ENCODE results near the gene FARSA.
A peak's percentile ranks its signal among the peaks of the same experiment; 100 is the strongest.
"Not testable (repeated sequence)": the region's sequence is repeated elsewhere in the genome, so short reads cannot be mapped to it uniquely, and the experiment has no call there.

FARSA gene

DNA sequence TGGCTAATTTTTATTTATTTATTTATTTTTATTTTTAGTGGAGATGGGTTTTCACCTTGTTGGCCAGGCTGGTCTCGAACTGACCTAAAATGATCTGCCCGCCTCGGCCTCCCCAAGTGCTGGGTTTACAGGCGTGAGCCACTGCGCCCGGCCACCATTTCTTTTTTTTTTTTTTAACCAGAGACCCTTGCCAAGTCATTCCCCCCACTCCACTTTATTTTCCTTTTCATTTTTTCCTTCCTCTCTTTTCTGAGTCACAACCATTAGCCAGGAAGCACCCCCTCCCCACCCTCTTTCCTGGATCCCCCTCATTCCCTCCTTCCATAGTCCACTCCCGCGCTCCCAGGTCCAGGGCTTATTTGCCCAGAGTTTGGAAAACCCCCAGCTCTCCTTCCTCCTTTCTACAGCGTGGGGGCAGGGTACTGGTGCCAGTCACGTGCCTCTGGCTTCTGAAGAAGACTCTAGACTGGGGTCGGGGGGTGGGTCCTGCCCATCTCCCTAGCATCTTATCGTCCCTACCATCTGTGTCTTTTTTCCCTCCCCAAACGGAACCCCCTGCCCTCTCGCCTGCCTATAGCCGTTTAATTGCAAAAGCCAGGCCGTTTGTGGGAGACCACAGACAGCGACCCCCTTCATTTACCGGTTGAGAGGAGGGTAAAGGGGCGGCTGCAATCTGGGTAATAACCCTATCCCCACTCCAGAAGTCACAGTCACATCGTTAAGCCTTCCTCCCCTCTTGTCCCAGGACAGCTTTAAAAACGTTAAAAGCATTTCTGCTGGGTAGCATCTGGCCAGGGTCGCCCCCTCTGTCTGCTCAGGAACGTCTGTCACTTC lies 3.8 kb upstream of the FARSA start:
- DNase-seq = no peak

DNA sequence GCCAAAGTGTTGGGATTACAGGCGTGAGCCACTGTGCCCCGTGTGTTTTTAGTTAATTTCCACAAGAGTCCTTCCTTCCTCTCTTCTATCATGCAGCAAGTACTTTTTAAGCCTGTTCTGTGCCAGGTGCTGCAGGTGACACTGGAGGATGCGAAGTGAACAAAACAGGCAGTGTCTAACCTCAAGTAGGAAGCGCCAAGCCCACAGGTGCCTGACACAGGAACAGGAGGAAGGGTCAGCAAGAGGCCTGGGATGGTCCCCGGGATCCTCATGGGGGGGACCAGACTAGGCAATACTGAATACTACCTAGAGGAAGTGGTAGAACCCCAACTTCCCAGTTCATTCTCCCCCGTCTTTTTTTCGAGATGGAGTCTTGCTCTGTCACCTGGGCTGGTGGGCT lies 3.1 kb upstream of the FARSA start:
- DNase-seq = no peak

DNA sequence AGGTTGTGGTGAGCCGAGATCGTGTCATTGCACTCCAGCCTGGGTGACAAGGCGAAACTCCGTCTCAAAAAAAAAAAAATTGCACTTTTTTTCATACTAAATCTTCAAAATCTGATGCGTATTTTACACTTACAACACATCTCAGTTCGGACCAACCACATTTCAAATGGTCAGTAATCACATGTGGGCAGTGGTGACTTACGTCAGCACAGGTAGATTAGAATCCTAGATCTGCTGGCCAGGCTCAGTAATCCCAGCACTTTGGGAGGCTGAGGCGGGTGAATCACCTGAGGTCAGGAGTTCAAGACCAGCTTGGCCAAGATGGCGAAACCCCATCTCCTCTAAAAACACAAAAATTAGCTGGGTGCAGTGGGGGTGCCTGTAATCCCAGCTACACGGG lies 1.6 kb upstream of the FARSA start:
- DNase-seq = no peak

DNA sequence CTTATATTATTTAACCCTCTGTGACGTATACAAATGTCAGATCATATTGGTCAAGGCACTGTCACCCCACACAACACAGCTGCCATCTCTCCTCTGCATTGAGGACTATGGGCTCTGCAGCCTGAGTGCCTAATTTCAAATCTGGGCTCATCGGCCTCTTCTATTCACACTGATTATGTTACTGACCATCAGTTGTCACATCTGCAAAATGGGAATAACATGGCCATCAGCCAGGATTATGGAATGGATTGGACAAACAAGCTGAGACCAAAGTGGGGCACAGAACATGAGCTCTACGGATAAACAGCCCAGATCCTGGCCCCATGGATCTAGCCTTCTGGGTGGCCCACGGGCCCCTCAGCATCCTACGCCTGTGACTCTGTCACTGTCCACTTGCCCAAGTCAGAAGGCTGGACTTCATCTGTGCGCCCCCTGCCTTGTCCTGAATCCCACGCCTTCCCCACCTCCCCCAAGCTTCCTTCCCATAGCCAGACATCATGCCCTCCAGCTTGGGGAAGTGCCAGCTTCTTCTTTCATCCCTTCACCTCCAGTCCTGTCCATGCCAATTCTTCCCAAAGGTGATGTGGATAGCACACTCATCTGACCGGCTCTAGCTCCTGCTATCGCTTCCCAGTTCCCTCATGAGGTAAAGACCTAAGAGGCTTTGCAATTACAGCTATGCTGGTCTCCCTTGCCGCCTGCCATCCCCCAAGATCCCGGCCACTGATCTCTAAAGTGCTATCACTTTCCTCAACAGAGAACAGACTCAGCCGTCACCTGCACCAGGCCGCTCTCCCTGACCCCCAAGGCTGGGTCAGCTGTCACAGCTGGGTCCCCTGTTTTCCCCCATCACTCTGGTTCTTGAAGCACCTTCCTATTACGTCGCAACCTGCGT lies 872 bp downstream of the FARSA start:
- no peak for DNase-seq

DNA sequence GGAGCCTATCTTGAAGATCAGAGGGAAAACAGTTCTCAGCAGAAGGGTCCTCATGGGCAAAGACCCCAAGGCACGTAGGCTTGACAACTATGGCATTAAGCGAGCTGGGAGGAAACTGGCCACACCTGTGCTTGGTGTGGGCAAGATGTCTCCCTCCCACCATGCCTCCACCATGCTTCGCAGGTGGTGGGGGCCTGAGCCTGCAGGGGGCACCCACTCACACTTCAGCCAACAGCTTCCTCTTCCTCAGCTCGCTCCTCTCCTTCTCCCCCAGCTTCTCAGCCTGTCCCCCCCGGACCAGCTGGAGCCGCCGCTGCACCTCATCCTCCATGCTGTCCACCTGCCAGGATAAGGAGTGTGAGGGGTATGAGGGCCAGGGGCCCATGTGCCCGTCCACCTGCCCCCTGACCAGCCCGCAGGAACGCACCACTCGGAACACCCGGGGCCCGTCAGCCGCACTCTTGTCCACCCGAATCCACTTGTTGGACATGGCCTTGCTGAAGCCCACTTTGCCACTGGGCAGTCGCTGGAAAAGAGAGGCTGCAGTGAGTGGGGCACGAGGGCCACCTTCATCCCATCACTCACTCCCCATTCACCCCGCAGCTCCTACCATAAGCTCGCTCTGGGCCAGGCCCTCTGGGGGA lies 3.4 kb downstream of the FARSA start:
- no peak for DNase-seq

DNA sequence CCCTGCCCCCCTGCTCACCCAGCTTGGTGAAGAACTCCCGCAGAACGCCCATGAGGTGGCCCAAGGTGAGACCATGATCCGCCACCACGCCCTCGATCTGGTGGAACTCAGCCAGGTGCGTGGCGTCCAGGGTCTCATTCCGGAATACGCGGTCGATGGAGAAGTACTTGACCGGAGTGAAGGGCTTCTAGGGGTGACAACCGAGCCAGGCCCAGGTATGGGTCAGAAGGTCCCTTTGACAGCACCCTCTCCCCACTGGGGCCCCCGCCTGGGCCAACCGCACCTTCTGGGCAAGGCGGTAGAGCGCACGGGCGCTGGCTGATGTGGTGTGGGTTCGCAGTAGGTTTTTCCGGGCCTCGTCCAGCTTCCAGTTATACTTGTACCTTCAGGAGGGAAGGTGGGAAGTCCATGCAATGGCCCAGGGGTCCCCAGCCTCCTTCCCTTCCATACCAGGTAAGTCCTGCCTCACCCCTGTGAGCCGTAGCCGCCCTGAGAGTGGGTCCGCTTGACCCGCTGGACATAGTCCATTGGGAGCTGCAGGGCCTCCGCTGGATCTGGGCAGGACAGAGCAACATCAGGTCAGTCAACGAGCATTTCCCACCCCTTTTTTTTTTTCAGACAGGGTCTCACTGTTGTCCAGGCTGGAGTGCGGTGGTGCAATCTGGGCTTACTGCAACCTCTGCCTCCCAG lies 8.7 kb downstream of the FARSA start:
- DNase-seq = no peak

DNA sequence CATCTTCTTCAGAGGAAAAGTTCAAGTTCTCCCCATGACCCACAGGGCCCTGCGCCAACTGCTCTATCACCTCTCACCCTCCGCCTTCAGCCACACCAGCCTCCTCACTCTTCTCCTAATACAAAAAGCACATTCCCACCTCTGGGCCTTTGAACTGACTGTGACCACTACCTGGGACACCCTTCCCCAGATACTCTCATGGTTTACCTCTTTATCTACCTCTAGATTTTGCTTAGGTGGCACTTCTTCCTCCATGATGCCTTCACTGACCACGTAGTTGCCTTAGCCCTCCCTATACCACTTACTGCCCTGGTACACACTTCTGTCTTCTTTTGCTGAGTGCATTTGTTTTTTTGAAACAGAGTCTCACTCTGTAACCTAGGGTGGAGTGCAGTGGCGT lies 10.6 kb downstream of the FARSA start:
- no peak for DNase-seq

DNA sequence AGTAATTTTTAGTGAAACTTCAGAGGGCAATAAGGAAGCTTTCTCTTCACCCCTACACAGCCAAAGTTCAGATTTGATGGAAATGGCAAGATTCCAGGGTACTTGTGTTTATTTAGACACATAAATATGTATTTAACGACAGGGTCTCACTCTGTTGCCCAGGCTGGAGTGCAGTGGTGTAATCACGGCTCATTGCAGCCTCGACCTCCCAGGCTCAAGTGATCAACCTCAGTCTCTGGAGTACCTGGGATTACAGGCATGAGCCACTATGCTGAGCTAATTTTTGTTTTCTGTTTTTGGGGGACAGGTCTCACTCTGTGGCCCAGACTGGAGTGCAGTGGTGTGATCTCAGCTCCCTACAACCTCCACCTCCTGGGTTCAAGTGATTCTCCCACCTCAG lies 12.5 kb downstream of the FARSA start:
- no peak for DNase-seq

DNA sequence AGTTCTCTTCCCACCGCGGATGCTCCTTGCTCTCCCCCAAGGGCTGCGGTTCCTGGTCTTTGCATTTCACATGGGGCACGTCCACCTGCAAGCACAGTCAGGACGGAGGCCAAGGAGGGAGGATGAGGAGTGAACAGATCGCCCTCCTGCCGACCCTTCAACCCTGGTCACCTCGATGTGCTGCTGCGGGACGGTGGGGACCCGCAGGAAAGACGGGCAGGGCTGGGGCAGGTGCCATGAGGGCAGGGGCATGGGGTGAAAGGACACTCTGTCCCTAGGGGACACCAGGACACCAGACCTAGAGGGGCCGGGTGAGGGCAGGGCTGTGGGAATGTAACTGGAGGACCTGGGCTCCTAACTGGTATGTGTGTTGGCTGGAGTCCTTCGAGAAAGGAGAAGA lies 15.3 kb downstream of the FARSA start:
- no peak for DNase-seq

DNA sequence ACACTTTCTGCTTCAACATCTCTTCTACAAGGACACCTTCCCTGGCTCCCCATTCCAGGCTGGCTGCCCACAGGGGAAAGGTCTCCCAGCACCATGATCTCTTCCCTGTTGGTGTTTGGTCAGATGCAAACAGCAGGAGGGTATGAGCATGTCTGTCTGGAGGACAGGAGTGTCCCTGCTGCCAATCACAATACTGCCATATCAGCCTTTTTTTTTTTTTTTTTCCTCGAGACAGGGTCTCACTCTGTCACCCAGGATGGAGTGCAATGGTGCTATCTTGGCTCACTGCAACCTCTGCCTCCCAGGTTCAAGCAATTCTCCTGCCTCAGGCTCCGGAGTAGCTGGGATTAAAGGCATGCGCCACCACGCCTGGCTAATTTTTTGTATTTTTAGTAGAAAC lies 17.7 kb downstream of the FARSA start:
- not testable (repeated sequence) for DNase-seq

DNA sequence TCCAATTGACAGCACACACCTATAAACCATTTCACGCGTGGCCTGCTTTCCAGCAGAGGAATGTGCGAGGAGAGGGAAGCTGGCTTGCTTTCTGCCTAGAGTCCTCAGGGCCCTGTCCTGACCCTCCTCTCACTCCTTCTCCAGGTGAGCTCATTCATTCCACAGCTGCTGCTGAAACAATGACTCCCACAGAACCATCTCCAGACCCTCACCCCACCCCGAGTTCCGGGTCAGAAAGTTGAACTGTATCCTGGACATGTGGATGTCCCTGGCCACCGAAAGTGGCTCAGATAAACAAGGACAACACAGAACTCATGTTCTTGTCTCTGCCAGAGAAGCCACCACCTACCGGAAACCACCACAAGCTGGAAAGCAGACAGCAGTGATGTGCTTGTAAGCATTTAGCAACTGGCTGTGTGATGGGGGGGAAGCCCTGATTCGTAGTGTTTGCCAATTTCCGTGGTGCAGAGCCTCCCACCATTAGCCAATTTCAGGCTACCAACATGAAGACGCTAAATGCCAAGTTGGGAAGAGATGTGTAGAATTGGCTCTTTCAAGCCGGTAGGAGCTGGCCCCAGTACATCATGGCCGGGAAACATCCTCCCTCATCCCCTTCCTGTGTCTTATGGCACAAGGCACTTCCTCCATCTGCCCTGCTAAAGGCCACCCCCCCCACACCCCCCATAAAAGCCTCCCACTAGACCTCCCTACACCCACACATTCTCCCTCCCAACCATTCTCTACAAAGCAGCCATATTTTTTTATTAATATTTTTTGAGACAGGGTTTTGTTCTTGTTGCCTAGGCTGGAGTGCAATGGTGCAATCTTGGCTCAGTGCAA lies 19.4 kb downstream of the FARSA start:
- peak; percentile 23 for DNase-seq

DNA sequence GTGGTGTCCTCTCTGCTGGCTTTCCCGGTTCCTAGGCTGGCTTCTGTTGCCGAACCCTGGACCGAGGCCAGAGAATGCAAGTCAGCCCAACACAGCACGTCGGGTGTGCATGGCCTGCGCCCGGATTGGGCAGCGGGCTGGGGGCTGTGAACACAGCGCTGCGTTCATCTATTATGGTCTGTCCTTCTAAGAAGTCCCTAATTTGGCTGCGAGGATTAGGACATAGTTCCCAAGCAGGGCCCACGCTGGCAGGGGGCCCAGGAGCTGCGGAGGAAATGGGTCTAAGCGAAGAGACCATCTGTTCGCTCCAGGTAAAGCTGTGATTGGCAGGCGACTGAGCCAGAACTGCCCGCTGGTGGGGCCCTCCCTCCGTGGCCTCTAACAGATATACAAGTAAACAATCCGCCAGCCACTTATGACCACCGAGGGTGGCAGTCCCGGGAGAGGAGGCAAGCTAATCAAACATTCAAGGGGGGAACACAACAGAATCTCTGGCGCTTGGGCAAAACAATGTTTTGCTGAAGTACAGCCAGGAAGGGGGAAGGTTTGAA lies 20.4 kb downstream of the FARSA start:
- peak; percentile 91 for DNase-seq

DNA sequence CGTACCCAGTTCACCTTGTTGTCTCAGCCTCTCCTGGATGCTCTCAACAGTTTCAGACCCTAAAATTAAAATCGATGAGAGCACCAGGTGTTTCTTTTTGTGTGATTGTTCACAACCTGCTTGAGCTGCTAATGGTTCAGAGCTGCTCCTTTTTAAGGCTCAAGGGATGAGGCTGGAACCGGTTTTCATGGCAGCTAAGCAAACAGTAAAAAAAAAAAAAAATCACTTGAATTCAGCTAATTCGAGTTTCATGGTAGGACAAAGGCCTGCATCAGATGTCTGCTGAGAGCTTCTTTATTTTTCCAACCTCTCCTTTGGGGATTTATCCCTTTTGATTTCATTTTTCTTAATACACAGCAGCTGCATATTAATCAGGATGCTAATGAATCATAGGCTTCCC lies 20.9 kb downstream of the FARSA start:
- DNase-seq = no peak

DNA sequence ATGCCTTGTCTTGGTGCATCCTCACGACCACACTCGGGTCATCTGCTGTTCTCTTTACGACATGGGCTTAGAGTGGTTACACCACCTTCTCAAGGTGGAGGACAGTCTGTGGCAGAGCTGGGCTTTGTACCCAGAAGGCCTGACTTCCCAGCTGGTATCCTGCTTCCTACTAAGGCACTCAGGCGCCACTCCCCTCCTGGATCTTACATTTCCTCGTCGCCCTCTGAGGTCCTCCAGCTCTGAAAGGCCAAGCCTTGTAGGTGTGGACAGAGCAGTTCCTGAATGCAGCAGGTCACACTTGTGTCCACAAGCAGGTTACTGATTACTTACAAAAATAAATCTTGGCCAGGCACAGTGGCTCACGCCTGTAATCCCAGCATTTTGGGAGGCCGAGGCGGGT lies 26.3 kb downstream of the FARSA start:
- no peak for DNase-seq

DNA sequence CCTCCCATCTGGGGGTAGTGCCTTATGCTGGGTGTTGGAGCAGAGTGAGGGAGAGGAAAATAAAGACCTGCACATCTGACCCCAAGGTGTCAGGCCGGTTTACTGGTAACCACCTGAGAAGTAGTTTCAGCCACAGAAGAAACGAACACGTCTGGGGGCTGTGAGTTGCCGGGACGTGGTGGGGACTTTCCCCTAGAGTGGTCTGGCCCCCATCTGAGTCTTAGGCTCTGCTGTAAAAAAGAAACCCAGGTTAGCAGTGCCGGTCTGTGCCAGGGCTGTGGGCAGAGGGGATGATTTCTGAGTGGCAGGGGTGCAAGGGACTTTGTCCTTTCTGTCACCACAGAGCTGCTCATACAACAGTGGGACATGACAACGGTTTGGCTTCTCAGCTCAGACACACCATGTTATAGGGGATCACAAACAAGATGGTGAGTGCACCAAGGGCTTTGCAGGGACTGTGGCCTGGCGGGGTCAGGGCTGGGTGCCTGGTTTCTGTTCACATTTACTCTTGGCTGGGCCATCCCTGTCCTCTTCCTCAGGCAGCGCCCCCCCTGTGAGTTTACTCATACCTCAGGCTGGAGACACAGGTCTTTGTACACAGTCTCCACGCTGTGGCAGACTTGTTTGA lies 33.5 kb downstream of the FARSA start:
- DNase-seq = no peak

DNA sequence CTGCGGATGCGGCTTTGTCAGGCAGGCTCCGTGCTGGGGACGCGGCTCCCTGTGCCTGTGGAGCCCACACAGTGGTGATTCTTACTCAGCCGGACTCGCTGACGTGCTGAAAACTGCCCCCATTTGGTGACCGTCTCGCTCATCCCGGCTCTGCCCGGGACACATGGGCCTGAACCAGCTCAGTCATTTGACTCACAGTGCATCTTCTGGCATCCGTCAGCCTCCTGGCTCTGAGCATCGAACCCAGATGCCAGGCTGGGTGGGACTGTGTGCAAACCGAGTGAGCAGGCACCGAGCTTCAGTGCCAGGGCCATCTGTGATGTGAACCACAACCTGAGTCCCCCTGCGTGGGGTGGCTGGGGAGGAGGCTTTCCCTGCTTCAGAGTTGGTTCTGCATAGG lies 37.1 kb downstream of the FARSA start:
- no peak for DNase-seq

DNA sequence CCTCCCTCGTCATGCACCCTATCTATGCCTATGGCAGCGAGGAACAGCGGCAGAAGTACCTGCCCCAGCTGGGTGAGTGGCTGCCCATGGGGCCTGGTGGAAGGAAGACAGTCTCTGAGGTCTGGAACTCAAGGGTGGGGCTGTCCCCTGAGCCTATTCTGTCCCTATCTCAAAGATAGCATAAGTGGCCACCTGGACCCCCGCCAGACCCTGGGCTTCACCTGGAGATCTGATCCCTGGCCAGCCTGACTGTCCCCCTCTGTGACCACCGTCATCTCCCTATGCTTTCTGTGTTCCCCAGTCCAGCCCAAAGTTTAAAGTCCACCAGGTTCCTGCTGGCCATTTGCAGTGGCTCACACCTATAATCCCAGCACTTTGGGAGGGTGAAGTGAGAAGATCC lies 39.9 kb downstream of the FARSA start:
- DNase-seq = no peak

DNA sequence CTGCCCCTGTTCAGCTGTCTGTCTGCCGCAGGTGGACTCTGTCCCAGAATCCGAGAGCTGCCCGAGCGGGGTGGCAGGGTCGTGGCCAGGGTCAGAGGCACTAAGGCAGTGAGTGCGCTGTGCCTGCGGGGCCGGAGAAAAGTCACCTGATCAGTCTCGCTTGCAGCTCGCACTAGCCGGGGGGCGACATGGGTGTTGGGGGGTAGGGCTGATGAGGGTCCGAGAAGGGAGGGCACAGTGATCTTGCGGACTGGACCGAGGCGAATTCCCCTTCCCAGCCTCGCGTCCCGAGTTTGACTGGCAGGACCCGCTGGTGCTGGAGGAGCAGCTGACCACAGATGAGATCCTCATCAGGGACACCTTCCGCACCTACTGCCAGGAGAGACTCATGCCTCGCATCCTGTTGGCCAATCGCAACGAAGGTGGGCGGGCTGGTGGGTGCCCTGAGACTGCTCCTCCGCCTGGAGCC lies 41.9 kb downstream of the FARSA start:
- no peak for DNase-seq

DNA sequence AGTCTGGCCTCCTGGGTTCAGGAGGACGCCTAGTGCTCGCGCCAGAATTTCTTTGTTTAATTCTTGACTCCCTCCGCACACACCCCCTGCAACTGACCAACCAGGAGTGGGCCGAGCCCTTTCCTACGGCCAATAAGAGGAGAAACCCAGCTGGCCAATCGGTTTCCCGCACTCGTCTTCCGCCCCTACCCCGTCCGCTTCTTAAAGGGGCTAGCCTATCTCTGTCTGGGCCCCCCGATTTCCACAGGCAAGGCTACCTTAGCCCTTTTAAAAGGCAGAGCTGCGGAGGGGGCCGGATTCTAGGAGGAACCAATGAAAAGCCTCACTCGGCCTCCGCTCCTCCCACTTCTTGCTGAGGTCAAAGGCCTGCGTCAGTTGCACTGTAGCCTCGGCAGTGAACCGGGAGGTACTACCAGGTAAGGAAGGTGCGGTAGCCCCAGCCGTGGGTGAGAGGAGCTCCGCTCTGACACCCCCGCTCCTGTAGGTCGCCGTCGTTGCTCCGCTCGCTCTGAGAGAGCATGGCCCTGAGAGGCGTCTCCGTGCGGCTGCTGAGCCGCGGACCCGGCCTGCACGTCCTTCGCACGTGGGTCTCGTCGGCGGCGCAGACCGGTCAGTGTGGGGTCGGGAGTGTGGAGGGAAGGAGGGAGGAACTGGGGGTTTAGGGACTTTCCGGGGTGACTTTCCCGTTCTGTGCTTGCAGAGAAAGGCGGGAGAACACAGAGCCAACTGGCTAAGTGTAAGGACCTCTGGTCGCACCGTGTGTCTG lies 42.5 kb downstream of the FARSA start, which contains the start of gene GCDH:
Gene GCDH (plus strand): TSS at position 374 of the 766 bp plus-strand sequence. CDS start 145 bp downstream, at position 519.
- peak; percentile 98 for DNase-seq

DNA sequence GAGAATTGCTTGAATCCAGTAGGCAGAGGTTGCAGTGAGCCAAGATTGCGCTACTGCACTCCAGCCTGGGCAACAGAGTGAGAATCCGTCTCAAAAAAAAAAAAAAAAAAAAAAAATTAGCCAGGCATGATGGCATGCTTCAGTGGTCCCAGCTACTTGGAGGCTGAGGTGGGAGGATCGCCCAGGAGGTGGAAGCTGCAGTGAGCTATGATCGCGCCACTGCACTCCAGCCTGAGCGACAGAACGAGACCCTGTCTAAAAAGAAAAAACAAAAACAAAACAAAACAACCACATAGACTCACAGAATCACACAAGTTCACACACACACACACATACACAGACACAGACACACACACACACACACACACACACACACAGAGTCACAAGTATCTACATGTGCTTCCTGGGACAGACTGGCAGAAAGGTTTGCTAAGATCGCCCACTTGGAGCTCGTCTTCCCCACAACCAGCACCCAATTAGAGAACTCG lies 43.2 kb downstream of the FARSA start:
- DNase-seq = not testable (repeated sequence)
